ENCODE data around the gene DEDD.

DNA sequence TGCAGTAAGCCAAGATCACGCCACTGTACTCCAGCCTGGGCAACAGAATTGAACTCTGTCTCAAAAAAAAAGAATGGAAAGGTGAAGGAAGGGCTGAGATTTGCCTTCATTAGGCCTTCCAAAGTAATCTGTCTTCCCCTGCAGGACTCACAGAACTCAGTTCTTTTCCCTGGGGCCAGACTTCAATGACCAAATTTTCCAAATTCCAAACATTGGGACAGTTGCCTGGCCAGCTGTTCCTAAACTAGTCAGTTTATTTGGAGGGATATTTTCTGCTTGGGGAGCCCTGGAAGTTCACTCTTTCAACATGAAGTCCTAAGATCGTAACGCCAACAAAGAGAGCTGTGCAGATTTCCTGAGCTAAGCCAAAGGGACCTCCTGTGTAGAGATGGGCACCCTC lies 5.4 kb upstream of the DEDD start:
- TF ChIP-seq, protein P1, sequence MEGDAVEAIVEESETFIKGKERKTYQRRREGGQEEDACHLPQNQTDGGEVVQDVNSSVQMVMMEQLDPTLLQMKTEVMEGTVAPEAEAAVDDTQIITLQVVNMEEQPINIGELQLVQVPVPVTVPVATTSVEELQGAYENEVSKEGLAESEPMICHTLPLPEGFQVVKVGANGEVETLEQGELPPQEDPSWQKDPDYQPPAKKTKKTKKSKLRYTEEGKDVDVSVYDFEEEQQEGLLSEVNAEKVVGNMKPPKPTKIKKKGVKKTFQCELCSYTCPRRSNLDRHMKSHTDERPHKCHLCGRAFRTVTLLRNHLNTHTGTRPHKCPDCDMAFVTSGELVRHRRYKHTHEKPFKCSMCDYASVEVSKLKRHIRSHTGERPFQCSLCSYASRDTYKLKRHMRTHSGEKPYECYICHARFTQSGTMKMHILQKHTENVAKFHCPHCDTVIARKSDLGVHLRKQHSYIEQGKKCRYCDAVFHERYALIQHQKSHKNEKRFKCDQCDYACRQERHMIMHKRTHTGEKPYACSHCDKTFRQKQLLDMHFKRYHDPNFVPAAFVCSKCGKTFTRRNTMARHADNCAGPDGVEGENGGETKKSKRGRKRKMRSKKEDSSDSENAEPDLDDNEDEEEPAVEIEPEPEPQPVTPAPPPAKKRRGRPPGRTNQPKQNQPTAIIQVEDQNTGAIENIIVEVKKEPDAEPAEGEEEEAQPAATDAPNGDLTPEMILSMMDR (CRISPR knock-in tag; IDR thresholded peaks at IDR 0.05), result no peak
- no peak for TF ChIP-seq ZNF350 (CRISPR knock-in tag; IDR thresholded peaks at IDR 0.05; ENCODE audit: borderline replicate concordance, low read depth)
- no peak for TF ChIP-seq HBP1 (CRISPR knock-in tag; IDR thresholded peaks at IDR 0.05; ENCODE audit: low read depth)

All from HepG2 (cell line).